HepG2 (cell line): Measurements from ENCODE around the gene PPP1R13L. TPM values are rescaled to one million over a fixed set of nuclear protein-coding genes. Genes with fewer than 3 reads are reported as not detected.

ENCODE experiments used
- ARID5B ChIP-seq: IDR thresholded peaks from 2 replicates; pipeline ENCODE4 v1.4.0; 2020; ENCODE audit warnings: mild to moderate bottlenecking, missing genetic modification reagents
- CREB3 ChIP-seq: sonication (generic); formaldehyde crosslinking; IDR thresholded peaks from 2 replicates; pipeline ENCODE4 v1.5.0; 2020; ENCODE audit warnings: missing genetic modification reagents
- CREBL2 ChIP-seq: sonication (generic); formaldehyde crosslinking; IDR thresholded peaks from 2 replicates; pipeline ENCODE4 v1.8.1; 2023; ENCODE audit warnings: missing genetic modification reagents, mild to moderate bottlenecking, borderline replicate concordance
- DZIP1 ChIP-seq: sonication (generic); formaldehyde crosslinking; IDR thresholded peaks from 2 replicates; pipeline ENCODE4 v1.5.0; 2020; ENCODE audit warnings: mild to moderate bottlenecking, missing genetic modification reagents
- FOXA3 ChIP-seq: IDR thresholded peaks from 2 replicates; pipeline ENCODE4 v1.6.1; 2016; ENCODE audit warnings: missing genetic modification reagents, missing compliant biosample characterization
- NFAT5 ChIP-seq: sonication (generic); formaldehyde crosslinking; IDR thresholded peaks from 2 replicates; pipeline ENCODE4 v1.4.0; 2020; ENCODE audit warnings: missing genetic modification reagents
- NR0B2 ChIP-seq: sonication (generic); formaldehyde crosslinking; IDR thresholded peaks from 2 replicates; pipeline ENCODE4 v1.4.0; 2020; ENCODE audit warnings: mild to moderate bottlenecking, missing genetic modification reagents
- PHF8 ChIP-seq: sonication (generic); formaldehyde crosslinking; IDR thresholded peaks from 2 replicates; pipeline ENCODE4 v1.5.0; 2020; ENCODE audit warnings: missing genetic modification reagents
- SP2 ChIP-seq: sonication (generic); formaldehyde crosslinking; IDR thresholded peaks from 2 replicates; pipeline ENCODE4 v1.5.1; 2020; ENCODE audit warnings: mild to moderate bottlenecking, missing genetic modification reagents
- ZFY ChIP-seq: sonication (generic); formaldehyde crosslinking; IDR thresholded peaks from 2 replicates; pipeline ENCODE4 v1.4.0; 2020; ENCODE audit warnings: missing genetic modification reagents
- ZNF44 ChIP-seq: sonication (generic); formaldehyde crosslinking; IDR thresholded peaks from 2 replicates; pipeline ENCODE4 v1.5.1; 2020; ENCODE audit warnings: mild to moderate bottlenecking, missing genetic modification reagents
- ZZZ3 ChIP-seq: sonication (generic); formaldehyde crosslinking; IDR thresholded peaks from 2 replicates; pipeline ENCODE4 v1.4.0; 2020; ENCODE audit warnings: missing genetic modification reagents, mild to moderate bottlenecking, borderline replicate concordance
- polyA plus RNA-seq, 8 experiments: library from polyadenylated mRNA; depleted of rRNA in 3 of 8; stranded (reverse) in 7 of 8; unstranded in 1 of 8; fragments of >200 nt; fragmentation: Illumina TruSeq in 4 of 8; extraction: Trizol in 4 of 8; gene quantifications; 2 replicates each; pipeline versions ENCODE4 v1.2.1 to v1.2.3, GENCODE V29; 2011 to 2016; ENCODE audit warnings: low read depth in 4 of 8, missing spikeins in 1 of 8, mixed read lengths in 1 of 8; ENCODE audit not compliant: insufficient read depth in 1 of 8
- total RNA-seq, 5 experiments: library from RNA; depleted of rRNA; stranded (reverse); fragments of >200 nt; fragmentation: Illumina TruSeq; extraction: Trizol; gene quantifications; 2 replicates each; pipeline ENCODE4 v1.2.3, GENCODE V29; 2016; ENCODE audit warnings: low read depth in 1 of 5

PPP1R13L gene
- total and polyA plus RNA-seq, 2 of the 13 experiments (the other 11 are each of a cell fraction or from before 2014, with no cell fraction given), result 1.3 to 6.6 TPM

GRCh38 chr19:45424191-45425058 lies 19.6 kb upstream of the PPP1R13L start (continued):
- no peak for TF ChIP-seq DZIP1 (CRISPR knock-in tag)
- no peak for TF ChIP-seq FOXA3 (CRISPR knock-in tag)
- peak; percentile 23; the same call in 1 of the 2 replicates for TF ChIP-seq ARID5B (CRISPR knock-in tag)
- no peak for TF ChIP-seq ZZZ3 (CRISPR knock-in tag)
- TF ChIP-seq CREB3 (CRISPR knock-in tag), result no peak
- no peak for TF ChIP-seq ZFY (CRISPR knock-in tag)
- TF ChIP-seq ZNF44, result no peak
- TF ChIP-seq CREBL2 (CRISPR knock-in tag), result no peak
- no peak for TF ChIP-seq NR0B2 (CRISPR knock-in tag)
- TF ChIP-seq PHF8 (CRISPR knock-in tag), result peak; percentile 52
- TF ChIP-seq SP2, result no peak
- TF ChIP-seq NFAT5 (CRISPR knock-in tag), result no peak
